GM12892 (cell line): ENCODE data around the gene WWP2.
"Not testable (repeated sequence)": the region's sequence is repeated elsewhere in the genome, so short reads cannot be mapped to it uniquely, and the experiment has no call there.

Source experiments
- DNase-seq: peaks from one replicate; pipeline ENCODE4 v3.0.0; 2011; ENCODE audit not compliant: insufficient read length
- FAIRE-seq: peaks from 2 replicates; lab custom pipeline; 2011; peaks lifted over from hg19 to GRCh38; lab: Jason Lieb, UNC
- POLR2A ChIP-seq: IDR thresholded peaks from 2 replicates; pipeline ENCODE4 v1.6.1; 2011; ENCODE audit warnings: low read depth, low read length, control low read depth
- POLR2AphosphoS5 ChIP-seq: IDR thresholded peaks from 2 replicates; pipeline ENCODE4 v1.6.1; 2011; ENCODE audit warnings: low read depth, low read length, control low read depth
- TAF1 ChIP-seq: IDR thresholded peaks from 2 replicates; pipeline ENCODE4 v1.6.1; 2011; ENCODE audit warnings: low read depth, mild to moderate bottlenecking, control low read depth, low read length, borderline replicate concordance

The WWP2 gene

GRCh38 chr16:69844441-69844840 lies 82.3 kb downstream of the WWP2 start:
- TF ChIP-seq POLR2AphosphoS5 (no peak), POLR2A (no peak), TAF1 (no peak)
- FAIRE-seq (no peak), DNase-seq (no peak)

- no peak for FAIRE-seq
- TF ChIP-seq POLR2AphosphoS5 (no peak), POLR2A (no peak), TAF1 (no peak)
- no peak for DNase-seq
Observed at GRCh38 chr16:69845181-69845580, 83.0 kb downstream of the WWP2 start.

GRCh38 chr16:69847643-69848042 lies 85.5 kb downstream of the WWP2 start:
- DNase-seq, result no peak
- FAIRE-seq, result no peak
- TF ChIP-seq POLR2AphosphoS5, result no peak
- TF ChIP-seq TAF1, result no peak
- TF ChIP-seq POLR2A, result no peak

- TF ChIP-seq POLR2AphosphoS5 (no peak), TAF1 (no peak)
- no peak for DNase-seq
- no peak for FAIRE-seq
Observed at GRCh38 chr16:69848637-69849545, 86.8 kb downstream of the WWP2 start.

GRCh38 chr16:69851491-69852240 lies 89.5 kb downstream of the WWP2 start:
- DNase-seq (no peak), FAIRE-seq (no peak)
- TF ChIP-seq TAF1 (no peak), POLR2AphosphoS5 (no peak), POLR2A (no peak)

- TF ChIP-seq POLR2AphosphoS5, result no peak
- no peak for TF ChIP-seq TAF1
- no peak for TF ChIP-seq POLR2A
- no peak for DNase-seq
- no peak for FAIRE-seq
Observed at GRCh38 chr16:69852815-69853214, 90.7 kb downstream of the WWP2 start.

GRCh38 chr16:69853481-69853880 lies 91.3 kb downstream of the WWP2 start:
- FAIRE-seq (no peak), DNase-seq (no peak)
- TF ChIP-seq TAF1 (no peak), POLR2AphosphoS5 (no peak), POLR2A (no peak)

GRCh38 chr16:69854776-69855175 lies 92.6 kb downstream of the WWP2 start:
- not testable (repeated sequence) for DNase-seq, FAIRE-seq

- no peak for FAIRE-seq
- no peak for DNase-seq
- TF ChIP-seq POLR2AphosphoS5, result no peak
- TF ChIP-seq TAF1, result no peak
- no peak for TF ChIP-seq POLR2A
Observed at GRCh38 chr16:69855592-69855991, 93.5 kb downstream of the WWP2 start.

GRCh38 chr16:69858191-69859104 lies 96.3 kb downstream of the WWP2 start:
- DNase-seq (no peak), FAIRE-seq (no peak)
- TF ChIP-seq TAF1 (no peak), POLR2A (no peak), POLR2AphosphoS5 (no peak)
